ENCODE results near the gene PREB.

Gene PREB

DNA sequence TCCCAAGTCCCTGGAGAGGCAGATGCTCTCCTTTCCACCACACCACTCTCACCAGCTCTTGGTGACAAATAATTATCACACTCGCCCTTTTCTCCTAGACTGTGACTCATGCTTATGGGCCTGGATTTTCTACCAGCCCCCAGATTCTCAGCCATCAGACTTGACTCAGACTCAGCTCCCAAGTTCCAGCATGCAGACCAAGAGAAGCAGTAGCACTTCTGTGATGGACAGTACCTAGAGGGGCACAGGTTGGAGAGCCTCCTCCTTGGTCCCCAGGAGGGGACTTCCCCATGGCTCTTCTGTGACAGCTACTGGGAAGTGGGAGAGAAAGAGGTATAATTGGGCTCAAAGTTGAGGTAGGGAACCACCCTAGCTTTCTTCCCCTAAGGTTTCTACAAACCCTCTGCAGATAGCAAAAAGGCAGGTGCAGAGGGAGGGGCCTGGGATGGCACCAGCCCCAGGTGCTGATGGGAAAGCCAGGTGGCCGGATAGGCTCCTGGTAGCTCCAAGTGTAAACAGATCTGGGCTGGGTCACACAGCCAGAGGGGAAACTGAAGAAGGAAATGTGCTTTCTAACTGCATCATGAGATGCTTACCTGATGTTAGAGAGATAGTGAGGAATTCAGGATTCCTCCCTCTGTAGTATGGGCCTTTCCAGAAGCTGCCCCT, 18.5 kb upstream of the PREB start:
- DNase-seq (ENCODE audit: low spot score), result peak; percentile 55

DNA sequence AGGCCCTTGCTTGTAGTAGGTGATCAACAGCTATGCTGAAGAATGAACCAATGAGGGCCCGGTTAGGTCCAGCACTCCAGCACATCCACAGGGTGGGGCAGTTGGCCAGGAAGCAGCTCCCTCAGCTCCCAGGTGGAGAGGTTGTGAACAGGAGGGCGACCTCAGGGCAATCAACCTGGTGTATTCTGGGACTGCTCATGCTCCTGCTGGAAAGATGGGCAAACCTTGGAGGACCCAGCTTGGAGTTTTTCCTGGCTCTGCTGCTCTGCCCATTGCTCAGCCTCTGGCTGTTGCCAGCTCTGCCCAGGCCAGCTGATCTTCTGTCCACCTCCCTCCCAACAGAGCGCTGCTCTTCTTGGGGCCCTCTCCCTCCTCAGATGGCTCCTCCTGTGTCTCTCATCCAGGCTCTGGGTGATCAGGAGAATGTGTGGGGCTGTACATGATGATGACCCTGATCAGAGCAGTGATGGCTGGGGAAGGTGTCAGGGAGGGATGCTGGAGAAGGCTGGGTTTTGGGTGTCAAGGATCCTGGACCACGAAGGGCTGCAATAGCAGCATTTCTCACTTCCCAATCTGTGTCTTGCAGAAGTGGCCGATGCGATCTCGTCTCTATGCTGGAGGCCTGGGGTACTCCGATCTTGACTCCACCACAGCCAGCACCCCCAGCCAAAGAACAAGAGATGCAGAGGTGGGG, 17.8 kb upstream of the PREB start:
- no peak for DNase-seq (ENCODE audit: low spot score)

DNA sequence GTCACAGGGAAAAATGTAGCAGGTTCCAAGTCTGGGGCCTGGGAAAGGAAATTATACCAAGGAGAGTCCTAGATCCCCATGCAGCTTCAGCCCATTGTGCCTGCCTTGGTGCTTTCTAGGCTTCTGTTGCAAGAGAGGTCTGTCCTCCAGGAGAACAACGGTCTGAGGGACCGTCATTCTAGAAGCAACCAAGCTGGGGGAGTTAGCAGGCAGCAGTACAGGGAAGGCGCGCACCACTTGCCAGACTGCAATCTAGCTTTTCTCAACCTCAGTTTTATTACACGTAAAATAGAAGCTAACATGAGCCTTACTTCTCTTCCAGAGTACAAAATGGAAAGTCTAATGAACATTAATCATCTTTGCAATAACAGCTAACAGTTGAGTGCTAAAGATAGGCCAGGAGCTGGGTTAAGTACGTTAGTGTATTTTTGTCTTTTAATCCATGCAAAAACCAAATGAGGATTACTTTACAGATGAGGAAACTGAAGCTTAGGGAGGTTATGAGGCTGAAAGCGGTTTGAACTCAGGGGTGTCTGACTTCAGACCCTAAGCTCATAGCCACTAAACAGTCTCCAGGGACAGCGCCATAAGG, 16.3 kb upstream of the PREB start:
- DNase-seq (ENCODE audit: low spot score), result no peak

DNA sequence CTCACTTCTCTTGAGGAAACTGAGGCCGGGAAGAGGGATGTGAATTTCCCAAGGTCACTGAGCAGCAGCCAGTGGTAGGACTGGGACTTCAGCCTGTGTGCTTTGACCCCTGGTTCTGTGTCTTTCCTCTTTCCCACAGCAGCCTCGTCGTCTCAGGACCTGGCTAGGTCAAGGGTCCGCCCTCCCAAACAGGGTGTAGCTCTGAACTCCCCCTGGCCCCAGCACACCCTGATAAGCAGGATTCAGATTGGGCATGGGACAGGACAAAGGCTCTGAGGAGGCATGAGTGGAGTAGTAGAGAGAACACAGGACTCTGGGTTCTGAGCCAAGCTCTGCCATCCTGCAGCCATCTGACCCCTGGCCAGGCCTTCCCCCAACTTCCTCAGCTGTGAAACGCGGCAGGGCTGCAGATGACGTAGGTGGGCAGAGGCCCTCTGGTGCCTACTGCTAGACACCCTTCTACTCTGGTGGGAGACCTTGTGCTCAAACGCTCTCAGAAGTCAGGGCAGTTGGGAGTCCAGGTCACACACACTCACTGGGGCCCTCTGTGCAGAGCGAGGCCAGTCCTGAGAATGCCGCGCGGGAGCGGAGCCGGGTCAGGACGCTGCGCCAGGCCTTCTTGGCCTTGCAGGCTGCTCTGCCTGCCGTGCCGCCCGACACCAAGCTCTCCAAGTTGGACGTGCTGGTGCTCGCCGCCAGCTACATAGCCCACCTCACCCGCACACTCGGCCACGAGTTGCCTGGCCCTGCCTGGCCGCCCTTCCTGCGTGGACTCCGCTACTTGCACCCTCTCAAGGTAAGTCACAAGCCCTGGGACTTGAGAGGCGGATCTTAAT, 15.4 kb upstream of the PREB start:
- DNase-seq (ENCODE audit: low spot score), result no peak

DNA sequence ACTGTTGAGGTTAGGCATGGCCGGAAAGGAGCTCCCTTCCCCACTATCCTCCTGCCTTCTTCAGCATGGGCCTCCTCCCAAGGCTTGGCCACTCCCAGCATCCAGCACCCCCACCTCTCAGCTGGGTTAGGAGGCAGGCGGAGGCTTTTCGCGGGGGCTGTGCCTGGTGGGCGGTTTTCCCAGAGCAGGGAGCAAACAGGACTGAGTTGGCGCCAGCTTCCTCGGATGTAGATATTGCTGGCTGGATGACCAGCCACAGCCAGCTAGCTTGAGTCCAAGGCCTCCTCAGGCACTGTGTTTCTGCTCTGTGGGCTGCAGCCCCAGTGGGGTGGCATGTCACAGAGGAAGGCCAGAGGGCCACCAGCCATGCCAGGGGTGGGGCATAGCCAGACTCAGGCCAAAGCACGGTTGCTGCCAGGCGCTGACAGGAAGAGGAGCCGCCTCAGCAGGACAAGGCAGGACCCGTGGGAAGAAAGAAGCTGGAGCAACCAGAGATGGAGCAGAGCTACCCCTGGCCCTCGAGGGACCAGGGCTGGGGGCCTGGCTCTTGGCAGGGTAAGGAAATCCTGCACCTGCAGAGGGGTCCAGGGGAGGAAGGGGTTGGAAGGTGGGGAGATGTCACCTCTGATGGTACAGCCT, 14.5 kb upstream of the PREB start, which contains the start of gene TCF23:
TCF23 (plus strand) TSS at position 204 of the 639 bp plus-strand sequence; CDS start at position 334, 130 bp downstream.
- DNase-seq (ENCODE audit: low spot score), result no peak

DNA sequence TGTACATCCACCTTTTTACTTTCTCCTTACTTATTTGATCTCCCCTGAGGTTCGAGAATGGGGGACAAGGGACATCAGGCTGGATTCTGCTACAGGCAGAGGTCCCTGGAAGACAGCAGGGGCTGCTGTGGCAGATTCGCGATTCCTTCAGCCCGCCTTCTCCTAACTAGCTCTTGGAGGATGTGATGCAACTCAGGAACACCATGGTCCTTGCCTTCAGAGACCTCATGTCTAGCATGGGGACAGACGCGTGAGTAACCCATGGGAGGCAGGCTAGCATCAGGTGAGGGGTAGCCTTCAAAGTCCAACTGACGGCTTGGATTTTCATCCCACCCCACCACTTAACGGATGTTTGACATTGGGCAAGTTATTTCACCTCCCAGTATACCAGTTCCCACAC, 13.5 kb upstream of the PREB start:
- no peak for DNase-seq (ENCODE audit: low spot score)

DNA sequence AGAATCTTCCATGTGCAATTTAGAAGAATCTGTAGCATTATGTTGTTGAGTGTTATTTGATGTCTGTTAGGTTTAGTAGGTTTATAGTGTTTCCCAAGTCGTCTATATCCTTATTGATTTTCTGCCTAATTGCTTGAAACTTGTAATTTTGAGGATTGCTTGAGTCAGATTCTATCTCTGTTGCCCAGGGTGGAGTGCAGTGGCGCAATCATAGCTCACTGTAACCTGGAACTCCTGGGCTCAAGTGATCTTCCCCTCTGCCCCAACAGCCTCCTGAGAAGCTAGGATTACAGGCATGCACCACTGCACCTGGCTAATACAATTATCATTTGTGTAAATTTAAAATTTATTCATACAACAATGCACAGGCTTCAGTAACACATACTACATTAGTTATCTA, 11.2 kb upstream of the PREB start:
- DNase-seq (ENCODE audit: low spot score), result no peak

DNA sequence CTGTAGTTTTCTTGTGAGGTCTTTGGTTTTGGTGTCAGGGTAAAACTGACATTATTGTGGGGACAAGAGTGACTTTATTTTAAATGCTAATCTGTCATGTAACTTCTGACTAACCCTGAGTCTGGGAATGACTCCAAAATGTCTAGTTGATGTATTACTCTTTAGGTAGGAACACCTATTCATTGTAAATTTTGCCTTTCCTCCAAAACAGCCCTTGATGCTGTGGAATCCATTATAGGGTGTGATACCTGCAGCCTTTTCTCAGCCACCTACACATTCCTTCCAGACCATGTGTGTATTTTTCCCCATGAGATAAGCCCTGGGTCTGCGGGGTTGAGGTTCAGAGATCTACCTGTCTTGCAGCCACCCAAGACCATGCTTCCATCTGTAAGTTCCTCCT, 8.8 kb upstream of the PREB start:
- DNase-seq (ENCODE audit: low spot score), result no peak

DNA sequence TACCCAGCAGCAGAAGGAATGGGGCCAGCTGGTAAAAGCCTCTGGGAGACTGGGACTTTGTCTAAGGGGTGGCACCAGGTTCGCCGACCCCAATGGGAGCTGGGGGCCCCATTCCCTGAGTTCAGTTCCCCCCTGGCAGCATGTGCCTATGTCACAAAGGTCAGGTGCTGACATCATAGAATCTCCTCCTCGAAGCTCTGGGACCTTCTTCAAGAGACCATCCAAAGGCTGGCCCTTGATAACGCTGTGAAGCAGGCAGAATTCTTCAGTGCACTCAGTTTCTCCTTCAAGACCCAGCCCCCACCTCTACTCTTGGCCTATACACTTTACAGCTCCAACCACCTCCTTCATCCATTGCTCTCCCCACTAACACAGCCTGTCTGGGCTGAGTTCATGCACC, 4.9 kb upstream of the PREB start, which contains the start of gene PRR30:
PRR30 (minus strand) TSS at position 101 of the 400 bp plus-strand sequence. CDS start 1,081 bp downstream, outside the sequence.
- DNase-seq (ENCODE audit: low spot score), result no peak

DNA sequence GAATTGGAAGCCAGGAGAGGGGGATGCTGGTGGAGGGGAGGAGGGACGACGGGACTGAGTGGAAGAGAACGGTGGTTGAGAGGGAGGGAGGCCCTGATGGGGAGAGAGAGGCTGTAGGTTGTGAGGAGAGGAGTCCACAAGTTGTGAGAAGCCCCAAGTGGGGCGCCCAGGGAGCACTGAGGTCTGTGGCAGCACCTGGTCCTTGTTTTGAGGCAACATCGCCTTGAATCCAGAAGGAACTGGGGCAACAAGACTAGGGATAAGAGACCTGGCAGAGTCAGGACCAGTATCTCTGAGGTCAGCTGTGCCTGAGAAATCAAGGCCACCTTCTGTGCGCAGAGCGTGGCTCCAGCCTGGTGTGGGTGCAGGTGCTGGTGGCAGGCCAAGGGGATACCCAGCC, 3.7 kb upstream of the PREB start:
- no peak for DNase-seq (ENCODE audit: low spot score)

DNA sequence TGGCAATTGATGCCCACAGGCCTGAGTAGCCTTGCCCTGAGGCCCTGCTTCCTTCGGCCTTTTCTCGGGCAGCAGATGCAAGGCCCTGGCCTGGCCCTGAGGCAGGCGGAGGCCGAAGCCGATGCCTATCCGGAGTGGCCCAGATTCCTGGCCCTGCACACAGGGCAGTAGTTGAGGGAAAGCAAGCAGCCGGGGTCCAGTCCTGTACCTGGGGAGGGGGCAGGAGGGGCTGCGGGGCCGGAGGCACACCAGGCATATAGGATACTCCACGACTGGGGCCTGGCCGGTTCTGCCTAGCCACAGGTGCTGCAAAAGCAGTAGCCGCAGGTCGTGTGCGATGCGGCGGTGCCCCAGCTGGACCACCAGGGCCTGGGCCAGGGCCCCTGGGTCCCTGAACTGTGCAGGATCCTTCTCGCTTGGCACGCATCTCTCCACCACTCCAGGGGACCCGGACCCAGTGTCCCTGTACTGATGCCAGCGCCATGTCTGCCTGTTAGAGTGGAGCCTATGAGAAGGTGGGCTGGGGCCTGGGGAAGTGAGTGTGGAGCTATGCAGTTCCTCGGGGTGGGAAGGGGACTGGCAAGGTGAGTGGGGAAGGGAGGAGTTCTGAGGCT, 3.0 kb upstream of the PREB start:
- DNase-seq (ENCODE audit: low spot score), result no peak

DNA sequence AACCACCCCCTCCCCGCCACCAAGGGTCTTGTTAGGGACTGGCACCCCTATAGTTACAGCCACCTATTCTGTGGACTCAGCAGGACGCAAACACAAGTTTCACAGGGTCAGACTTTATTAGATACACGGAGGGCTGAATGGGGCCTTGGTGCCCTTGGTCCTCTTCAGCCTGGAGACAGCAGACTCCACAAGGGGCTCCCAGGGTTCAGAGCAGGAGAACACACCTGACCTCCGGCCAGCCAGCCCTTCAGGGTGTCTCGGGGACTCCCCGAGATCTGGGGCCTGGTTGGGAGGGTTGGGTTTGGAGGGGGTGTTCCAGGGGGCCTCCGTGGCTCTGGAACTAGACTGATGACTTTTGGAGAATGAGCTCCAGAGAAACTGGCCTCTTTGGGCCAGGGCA, 2.3 kb upstream of the PREB start:
- no peak for DNase-seq (ENCODE audit: low spot score)

DNA sequence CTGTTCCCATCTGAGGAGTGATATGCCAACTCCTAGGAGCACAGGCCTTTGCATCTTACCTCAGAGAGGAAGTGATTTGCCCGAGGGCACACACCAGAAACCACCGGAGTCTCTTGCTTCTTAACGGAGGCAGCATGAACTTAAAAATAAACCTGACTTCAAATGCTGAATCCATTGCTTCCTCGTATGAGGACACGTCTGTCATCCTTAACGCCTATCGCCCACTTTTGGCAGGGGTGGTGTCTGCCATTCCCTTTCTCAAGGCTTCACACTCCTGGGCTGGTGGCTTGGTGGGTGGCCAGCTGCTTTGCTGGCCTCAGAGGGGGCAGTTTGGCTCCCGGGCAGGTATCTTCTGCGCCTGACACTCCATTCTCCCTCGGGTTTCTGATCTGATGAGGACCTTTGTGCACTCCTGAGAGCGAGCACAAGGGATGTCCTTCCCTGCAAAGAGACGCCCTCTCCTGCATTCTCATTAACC, 1.1 kb upstream of the PREB start:
- DNase-seq (ENCODE audit: low spot score), result no peak

DNA sequence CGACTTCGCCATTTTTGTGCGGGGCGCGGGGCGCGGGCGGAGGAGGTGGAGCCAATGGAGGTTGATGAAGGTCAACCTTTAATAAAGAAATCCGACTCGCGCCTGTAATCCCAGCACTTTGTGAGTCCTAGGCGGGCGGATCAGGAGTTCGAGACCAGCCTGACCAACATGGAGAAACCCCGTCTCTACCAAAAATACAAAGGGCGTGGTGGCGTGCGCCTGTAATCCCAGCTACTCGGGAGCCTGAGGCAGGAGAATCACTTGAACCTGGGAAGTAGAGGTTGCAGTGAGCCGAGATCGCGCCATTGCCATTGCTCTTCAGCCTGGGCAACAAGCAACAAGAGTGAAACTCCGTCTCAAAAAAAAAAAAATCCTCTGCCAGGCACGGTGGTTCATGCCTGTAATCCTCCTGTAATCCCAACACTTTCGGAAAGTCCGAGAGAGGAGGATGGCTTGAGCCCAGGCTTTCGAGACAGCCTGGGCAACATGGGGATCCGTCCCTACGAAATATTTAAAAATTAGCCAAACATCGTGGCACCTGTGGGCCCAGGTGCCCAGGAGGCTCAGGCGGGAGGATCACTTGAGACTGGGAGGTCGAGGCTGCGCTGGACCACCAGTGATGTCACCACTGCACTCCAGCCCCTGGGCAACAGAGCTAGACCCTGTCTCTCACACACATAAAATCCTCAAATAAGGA, 493 bp upstream of the PREB start:
- no peak for DNase-seq (ENCODE audit: low spot score)

DNA sequence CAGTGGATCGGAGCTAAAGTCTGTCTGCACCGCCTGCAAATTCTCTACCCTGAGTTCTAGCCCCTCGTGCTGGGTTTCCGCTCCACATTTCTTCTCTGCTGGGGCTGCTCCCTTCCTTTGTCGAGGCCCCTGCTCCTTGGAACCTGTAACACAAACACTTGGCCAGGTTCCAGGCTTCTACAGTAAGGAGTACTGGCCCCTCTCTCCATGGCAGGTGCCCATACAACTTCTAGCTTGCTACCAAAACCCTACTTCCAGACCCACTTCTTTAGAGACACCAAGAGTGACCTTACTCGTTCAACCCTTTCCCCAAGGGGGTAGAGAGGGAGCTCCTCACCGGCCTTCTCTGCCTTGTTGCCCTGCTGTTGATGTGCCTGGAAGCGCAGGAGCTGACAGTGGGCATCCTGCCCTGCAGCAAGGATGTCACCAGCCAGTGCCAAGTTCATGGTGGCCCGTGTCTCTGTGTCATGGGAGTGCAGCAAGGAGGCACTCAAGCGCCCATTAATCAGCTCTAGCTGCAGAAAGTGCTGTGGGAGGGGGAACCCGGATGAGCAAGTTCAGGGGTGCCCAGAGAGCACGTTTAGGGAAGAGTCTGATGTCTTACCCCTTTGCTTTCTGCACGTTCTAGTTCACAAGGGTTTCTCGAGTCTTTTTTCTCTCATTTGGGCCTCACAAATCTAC, 1.1 kb downstream of the PREB start:
- DNase-seq (ENCODE audit: low spot score), result no peak

DNA sequence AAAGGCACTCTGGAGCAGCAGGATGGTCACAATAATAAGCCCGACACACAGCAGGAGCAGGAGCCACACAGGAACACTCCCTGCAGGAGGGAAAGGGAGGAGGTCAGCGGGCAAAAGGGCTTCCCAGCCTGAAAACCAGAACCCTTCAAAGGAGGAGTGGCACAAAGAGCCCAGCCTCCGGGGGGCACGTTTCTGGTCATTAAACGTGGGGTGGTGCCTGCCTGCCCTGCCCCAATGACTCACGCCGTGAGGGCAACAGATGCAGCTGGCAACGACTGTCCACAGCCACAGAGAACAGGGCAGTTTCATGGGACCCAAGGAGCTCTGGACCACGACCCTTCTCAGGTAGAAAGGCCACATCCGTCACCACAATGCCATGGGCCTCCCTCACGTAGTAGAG, 3.0 kb downstream of the PREB start:
- no peak for DNase-seq (ENCODE audit: low spot score)

DNA sequence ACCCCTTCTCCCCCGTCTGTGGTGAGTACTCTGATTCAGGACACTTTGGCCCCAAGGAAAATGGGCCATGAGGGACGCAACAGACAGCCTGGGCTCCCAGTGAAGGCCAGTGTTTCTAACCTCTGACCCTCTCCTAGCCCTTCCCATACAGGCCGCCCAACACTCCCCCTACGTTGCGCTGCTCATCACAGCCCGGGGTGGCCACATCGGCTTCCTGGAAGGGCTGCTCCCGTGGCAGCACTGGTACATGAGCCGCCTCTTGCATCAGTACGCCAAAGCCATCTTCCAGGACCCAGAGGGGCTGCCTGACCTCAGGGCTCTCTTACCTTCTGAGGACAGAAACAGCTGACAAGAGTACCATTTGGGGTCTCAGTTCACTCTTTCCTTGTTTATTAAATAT, 4.0 kb downstream of the PREB start:
- DNase-seq (ENCODE audit: low spot score), result no peak

DNA sequence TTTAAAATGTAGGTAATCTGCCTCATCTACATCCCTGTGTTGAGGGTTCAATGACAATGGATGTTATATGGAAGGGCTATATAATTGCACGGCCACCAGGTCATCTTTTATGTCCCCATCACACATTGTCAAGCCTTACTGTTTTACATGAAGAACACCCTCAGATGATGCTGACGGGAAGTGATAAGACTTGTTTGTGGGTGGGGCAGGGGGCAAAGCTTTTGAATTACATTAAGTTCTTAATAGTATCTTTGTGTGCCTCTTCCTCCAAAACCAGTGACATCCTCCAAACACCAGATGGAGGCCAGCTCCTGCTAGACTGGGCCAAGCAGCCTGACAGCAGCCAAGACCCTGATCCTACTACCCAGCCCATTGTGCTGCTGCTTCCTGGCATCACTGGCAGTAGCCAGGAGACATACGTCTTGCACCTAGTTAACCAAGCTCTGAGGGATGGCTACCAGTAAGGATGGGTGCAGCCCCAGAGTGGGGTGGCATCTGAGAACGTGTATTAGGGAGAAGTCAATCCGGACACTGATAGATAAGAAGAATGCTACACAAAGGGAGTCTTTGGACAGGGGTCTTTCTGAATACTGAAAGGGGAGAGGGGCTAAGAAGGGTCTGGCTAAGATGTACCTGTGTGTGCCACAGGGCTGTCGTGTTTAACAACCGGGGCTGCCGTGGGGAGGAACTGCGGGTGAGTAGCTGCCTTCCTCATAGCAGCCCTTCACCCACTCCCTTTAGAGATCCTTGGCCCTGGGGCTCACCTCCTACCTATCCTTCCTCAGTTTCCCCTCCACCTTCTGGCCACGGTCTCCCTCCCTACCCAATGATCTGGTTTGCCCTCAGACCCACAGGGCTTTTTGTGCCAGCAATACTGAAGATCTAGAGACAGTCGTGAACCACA, 5.5 kb downstream of the PREB start:
- DNase-seq (ENCODE audit: low spot score), result no peak

Measured in GM03348 (cell line).